HG02759 (cell line): ENCODE results near the gene MAGI1.

Experiments
- ATAC-seq: cut with Tn5 transposase; IDR thresholded peaks from one replicate; pipeline ENCODE4 v1.9.1; 2021; ENCODE audit warnings: mild to moderate bottlenecking, moderate library complexity; ENCODE audit not compliant: unreplicated experiment

MAGI1 gene

DNA sequence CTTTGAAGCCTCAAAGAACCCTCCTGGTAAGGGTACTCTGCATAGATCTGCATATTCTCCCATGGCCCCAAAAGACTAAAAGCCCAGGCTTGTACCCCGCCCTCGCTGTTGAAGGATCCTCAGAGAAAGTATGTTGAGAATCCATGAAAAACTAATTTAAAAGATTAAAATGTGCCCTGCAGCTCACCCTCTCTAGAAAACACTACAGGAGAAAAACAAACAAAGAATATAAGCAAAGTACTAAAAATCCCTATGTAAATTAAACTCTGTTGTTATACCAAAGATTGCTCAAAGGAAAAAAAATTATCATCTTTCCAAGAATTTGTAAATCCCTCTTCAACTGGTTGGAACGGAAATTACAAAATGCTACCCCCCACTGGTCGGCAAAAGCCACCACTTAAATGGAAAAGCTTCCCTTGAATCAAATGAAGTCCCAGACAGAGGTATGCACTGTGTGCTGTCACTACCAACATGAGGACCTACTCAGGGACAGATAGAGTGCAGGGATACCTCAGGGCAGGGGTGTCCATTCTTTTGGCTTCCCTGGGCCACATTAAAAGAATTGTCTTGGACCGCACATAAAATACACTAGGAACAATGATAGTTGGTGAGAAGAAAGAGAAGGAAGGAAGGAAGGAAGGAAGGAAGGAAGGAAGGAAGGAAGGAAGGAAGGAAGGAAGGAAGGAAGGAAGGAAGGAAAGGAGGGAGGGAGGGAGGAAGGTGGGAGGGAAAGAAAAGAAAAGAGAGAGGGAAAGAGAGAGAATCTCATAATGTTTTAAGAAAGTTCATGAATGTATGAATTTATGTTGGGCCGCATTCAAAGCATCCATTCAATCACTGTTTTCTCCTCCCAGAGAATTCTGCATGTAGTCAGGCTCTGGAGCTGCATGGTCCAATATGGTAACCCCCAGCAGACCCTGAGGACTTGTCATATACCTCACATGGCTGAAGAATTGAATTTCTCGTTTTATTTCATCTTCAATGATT, 88.1 kb downstream of the MAGI1 start:
- ATAC-seq = no peak

DNA sequence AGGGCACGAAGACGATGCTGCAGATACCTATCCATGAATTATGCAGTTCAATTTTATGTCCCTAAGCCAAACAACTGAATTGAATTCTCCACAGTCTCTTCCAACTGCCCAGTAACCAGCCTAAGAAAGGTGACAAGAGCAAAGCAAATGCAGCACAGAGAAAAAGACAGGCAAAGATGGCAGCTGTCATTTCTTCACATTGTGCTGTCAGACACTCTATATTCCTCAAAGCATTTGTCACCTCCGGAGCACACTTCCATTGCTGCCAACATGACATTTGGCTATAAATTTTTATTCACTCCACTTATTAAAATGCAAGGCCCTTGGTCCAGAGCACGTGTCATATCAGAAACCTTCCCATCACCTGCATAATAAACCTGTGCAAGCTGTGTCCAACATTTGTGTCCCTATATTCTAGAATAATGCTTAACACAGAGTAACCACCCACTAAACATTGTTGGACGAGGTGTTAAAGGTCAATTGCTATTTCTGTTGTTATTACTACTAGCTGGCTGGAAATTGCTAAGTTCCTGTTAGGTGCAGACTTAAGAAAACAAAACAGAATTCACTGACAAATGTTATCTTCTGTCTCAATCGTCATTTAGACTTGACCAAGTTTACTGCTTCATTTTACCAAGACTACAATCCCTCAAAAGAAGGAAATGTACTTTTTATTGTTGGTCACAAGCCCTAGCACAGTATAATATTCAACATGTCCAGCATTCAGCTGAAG, 89.7 kb downstream of the MAGI1 start:
- ATAC-seq = no peak

DNA sequence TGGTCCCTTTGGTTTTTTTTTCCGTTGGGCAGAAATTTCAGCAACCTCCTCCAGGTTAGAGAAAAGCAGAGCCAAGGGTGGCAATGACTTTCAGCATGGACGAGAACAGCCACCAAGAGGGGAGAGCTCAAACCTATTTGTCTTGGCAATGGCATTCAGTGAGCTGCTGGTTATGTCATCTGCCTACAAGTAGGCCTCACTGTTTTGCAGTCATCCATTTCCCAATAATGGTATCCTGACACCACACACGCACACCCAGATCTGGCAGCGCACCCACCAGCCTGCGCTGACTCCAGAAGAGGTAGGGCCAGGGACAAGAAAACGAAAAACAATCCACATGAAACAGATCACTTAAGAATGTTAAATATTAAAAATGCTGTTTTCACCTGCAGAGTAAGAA, 92.3 kb downstream of the MAGI1 start:
- ATAC-seq = no peak

DNA sequence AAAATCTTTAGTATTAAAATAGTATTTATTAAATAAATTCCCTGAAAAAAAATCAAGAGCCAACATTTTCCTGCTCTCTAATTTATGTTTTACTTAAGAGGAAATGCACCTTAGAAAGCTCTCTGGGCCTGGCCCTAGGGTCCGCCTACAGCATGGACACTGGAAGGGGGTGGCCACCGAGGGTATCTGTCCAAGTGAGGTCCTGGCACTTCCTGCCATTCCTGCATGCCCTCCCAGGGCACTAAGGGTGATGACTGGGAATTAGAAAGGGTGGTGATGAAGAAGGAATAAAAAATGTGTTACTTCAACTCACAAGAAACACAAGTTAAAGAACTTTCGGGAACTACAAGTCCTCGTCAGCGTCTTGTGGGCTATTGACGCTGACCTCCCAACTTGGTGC, 92.8 kb downstream of the MAGI1 start:
- ATAC-seq = no peak

DNA sequence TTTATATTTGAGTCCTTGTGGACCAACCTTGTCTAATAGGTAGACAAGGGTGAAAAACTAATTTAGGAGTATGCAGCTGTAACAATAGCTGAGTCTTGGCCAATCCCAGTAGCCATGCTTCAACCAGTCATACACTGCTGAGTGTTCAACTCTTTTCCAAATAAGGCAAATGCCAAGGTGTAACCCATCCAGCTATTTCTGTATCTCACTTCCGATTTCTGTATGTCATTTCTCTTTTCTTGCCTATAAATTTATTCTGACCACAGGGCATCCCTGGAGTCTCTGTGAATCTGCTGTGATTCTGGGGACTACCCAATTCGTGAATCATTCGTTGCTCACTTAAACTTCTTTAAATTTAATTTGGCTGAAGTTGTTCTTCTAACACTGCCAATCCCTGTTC, 93.2 kb downstream of the MAGI1 start:
- ATAC-seq = no peak

DNA sequence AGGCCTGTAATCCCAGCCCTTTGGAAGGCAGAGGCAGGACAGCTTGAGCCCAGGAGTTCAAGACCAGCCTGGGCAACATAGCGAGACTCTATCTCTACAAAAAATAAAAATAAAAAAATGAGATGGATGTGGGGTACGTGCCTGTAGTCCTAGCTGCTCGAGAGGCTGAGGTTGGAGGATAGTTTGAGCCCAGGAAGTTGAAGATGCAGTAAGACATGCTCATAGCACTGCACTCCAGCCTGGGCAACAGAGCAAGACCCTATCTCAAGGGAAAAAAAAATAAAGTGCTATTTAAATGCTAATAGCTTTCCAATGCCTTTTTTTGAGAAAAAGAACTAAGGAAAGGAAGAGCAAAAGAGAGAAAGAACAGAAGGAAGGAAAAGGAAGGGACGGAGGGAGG, 94.5 kb downstream of the MAGI1 start:
- ATAC-seq = no peak

DNA sequence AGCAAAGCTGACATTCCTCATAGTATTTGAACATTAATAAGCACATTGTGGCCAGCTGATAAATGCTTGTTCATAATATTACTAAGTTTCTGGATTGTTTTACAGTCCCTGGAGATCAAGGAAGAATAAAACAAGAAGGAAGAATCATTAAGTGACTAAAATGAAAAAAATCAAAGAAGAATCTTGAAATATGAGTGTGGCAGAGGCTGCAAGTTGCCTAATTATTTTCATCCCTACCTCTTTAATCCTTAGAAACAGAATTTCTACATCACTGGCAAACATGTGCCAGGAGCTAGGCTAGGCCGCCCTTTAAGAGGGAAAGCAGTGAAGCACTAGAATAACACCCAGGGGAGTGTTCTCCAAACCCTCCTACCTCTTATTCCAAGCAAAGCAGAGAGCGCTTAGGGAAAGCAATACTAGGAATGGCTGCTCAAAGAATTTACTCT, 98.9 kb downstream of the MAGI1 start:
- ATAC-seq = no peak

DNA sequence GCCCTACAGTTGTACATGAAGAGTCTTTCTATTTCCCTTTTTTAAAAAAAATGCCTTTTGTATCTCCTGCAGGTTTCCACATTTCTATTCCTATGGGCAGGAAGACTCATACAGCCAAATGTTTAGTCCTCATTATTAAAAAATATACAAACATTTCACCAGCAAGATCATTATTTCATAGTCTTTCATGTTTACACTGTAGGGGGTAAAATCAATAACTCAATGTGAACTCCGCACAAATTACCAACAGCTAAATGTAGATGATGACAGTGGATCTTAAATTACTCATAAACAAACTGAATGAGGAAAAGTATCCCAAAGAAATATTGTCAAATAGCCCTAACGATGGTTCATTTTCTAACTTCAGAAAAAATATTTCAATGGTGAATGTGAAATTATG, 99.5 kb downstream of the MAGI1 start:
- ATAC-seq = no peak

DNA sequence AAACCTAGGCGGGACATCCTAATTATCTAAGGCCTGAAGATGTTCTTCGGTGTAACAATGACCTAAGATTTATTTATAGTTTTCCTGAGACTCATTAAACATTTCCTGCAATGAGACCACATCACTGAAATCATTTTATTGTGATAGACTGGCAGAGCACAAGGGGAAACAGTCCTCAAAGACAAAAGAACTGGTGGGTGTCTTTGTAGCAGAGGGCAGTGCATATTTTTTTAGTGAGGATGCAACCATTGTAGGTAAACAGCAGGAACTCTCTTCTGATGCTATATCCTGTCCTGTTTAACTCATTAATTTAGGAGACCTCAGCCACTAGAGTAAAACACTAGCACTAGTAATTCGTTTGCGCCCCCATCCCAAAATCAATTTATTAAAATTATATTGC, 100.0 kb downstream of the MAGI1 start:
- ATAC-seq = no peak

DNA sequence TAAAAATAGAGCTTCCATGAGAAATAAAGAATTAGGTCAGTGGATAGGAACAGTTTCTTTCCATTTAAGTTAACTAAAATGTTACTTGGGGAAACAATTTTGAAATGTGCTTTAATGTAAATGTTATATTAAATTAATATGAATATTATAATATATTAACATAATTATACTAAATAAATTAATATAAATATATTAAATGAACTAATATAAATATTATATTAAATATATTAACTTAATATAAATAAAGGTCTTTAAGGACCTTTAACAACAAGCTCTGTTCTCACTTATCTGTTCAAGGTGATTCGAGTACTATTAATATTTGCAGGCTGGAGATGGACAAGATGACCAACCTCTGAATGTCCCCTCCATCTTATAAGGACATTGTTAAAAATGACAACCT, 100.6 kb downstream of the MAGI1 start:
- no peak for ATAC-seq

DNA sequence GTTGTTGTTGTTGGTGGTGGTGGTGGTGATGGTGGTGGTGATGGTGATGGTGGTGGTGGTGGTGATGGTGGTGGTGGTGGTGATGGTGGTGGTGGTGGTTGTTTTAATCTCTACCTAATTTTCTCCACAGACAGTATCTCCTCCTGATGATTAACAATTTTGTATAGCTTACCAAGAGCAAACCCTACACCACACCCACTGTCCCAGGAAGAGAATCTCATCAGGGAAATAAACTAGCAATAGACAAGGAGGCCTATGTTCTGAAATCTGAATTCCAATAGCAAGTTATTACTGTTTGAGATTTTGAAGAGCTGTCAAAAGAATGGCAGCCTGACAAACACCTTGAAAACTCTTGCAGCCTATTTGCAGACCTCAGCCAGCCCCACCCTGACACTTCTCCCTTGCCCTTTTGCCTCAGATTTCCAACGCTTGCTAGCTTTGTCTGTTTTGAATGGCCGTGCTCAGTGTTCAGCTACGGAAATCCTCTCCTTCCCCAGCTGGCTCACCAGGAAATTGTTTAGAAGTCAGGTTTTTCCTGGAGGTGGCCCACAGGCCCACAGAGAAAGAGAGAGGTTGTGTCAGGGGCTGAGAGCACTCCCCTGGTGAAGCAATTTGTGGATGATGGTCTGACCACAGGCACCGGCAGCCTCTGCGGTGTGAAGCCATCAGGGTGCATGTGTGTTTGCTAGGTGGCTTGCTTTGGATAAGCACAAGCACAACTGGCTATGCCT, 101.6 kb downstream of the MAGI1 start:
- no peak for ATAC-seq

DNA sequence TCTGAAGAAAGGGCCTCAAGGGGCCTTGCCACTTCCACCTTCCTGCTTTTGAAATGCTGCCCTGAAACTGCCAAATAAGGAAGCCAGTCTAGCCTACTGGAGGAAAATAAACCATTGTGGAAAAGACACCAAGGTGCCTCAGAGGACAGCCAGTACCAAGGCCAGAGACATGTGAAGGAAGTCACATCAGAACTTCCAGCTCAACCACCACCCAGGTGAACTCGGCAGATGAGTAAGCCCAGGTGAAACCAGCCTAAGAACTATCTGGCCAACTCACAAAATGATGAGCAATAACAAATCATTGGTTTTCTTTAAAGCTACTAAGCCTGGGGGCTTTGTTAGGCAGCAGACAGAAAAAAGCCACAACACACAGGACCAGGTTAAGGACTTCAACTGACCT, 103.0 kb downstream of the MAGI1 start:
- no peak for ATAC-seq

DNA sequence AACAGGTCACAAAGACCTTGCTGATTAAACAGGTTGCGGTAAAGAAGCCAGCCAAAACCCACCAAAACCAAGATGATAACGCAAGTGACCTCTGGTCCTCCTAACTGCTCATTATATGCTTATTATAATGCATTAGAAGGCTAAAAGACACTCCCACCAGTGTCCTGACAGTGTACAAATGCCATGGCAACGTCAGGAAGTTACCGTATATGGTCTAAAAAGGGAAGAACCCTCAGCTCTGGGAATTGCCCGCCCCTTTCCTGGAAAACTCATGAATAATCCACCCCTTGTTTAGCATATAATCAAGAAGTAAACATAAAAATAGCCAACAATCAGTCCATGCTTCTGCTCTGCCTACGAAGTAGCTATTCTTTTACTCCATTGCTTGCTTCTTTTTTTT, 108.1 kb downstream of the MAGI1 start:
- ATAC-seq = no peak

DNA sequence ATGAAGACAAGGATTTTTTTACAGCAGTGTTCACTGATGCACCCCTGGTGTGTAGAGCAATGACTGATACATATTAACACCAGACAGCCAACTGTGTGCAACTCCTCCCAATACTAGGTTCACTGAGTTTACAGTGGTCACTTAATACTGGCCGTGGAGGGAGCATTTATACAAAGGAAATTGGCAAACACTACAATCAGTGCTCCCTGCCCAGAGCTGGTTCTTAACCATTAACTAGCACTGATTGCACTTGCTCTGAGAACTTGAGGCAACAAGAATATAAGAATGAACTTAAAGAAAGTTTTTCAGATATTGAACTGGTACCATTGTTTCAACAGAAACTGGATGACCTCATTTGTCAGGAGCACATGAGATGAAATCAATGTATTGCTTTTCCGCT, 110.6 kb downstream of the MAGI1 start:
- ATAC-seq = no peak

DNA sequence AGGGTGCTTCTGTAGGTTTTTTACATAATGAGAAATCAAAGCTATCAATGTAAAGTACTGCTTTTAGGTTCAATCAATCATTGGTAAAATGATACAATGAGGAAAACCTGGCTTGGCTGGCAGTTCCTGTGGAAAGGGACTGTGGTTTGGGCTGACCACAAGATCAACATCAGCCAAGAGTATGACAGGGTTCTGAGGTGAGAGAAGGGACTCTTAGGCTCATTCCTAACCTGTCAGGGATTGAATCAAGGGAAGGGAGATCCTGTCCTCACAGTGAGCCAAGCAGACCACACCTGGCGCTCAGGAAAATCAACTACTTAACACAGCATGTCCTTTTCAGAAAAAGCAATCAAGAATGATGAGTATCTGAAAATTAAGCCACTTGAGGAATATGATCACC, 111.1 kb downstream of the MAGI1 start:
- no peak for ATAC-seq

DNA sequence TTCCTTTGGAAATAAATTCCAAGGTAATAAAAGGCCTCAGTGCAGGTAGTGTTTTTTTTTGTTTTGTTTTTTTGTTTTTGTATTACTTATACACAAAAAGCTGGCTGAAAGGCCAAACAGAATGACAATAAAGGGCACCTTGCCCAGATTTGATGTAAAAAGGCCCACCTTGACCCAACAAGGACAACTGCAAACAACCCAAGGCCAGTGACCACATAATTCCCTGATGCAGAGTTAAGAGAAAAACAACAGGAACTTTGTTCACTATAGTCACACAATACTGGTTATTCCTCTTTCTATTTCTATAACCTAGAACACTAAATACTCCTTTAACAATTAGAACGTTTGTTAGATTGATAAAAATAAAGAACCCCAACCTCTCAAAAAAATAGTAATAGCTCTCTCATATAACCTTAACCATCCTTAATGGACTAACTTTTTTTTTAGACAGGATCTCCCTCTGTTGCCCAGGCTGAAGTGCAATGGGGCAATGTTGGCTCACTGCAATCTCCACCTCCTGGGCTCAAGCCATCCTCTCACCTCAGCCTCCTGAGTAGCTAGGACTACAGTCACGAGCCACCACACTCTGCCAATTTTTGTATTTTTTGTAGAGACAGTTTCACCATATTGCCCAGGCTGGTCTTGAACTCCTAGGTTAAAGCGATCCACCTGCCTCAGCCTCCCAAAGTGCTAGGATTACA, 113.3 kb downstream of the MAGI1 start:
- no peak for ATAC-seq

DNA sequence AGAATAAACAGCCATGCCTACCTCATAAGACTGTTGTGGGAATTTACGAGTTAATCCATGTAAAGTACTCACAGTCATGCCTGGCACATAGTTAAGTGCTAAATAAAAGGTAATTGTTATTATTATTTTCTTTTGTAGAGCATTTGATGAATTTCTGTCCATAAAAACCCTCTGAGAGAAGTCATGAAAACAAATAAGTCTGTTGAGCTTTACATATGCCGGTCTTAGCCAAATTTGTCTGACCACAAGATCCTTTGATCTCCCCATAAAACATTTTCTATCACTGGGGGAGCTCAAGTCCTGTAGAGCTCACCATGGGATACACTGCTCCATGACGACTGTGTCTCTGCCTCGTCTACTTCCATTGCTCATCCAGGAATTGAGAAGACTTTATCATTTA, 114.0 kb downstream of the MAGI1 start:
- ATAC-seq = no peak

DNA sequence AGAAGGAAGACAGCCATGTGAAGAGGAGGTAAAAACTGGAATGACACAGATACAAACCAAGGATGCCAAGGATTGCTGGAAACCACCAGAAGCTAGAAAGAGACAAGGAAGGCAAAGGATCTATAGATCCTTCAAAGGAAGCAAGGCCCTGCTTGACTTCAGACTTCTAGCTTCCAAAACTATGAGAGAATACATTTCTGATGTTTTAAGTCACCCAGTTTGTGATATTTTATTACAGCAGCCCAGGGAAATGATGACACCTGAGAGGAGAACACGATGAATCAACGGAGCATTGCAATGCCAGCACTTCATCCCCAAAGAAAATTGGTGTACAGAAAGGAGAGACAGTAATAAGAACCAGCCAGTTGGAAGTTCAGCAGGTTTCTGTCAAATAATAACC, 116.3 kb downstream of the MAGI1 start:
- ATAC-seq = no peak

DNA sequence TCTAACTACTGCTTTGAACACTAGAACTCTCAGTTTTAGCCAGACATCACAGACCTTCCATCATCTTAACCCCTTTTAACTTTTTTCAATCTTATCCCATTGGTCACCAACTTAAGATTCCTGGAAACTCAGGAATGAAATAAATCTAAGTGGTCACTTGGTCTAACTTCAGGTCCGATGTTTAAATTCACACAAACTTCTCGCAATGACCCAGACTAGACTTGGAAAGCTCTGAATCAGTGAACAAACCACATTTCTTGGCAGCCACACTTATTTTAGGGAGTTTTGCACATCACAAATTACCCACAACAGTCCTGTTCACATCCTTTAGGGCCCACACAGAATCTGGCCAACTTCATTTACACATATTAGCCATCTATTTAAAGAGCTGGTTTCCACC, 118.9 kb downstream of the MAGI1 start:
- no peak for ATAC-seq

DNA sequence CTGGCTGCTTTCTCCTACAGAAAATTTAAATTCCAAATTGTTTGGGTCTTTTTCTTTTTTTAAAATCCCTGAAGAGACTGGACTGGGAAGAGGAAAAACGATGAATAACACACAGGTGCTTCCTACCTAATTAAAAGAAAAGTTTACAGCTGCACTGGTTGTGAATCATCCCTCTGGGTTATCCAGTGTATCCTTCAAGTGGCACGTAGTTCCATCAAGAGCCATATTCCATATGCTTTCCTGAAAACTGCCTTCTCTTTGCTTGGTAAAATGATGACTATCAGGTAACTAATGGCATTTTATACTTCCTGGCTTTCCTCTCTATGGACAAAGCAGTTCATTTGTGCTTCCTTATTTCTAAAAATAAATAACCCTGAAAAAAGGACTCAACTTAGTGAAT, 123.2 kb downstream of the MAGI1 start:
- ATAC-seq = no peak
